Heart left ventricle (tissue), 13 donors: ENCODE results near the gene IL1R2.

Source experiments
- POLR2A ChIP-seq, 2 donors: fragments of 450-650 bp; IDR thresholded peaks; one replicate each; pipeline ENCODE4 v1.6.1; 2017; ENCODE audit warnings: antibody characterized with exemption in 2 of 2, mild to moderate bottlenecking in 2 of 2, moderate library complexity in 2 of 2
- TF ChIP-seq, protein P1 (sequence below), 12 donors: fragments of 200-600 bp; sonication (generic) in 4 of 12; IDR thresholded peaks; one replicate each; pipeline versions ENCODE4 v1.5.0 to v1.8.0; 2018 to 2022; ENCODE audit warnings: antibody characterized with exemption in 12 of 12, mild to moderate bottlenecking in 5 of 12
- donor health status: ischemic (EF 13 %, LVEDD 7.1; RV severe dilation, severe dysfunction).
- donor health status: DM: no; HTN: yes; CAD: no.
- donor health status: DM: no; HTN: no; CAD: no.
- donor health status: ischemic (EF 25% LVEDD 6.9; RV normal size, moderate dysfunction).
- donor health status: ischemic (EF 25% LVEDD 5.7; RV mildly dilated, moderate dysfunction).
- donor health status: ischemic (EF 35%, LVEDD 5.7; RV mildly dilated, moderate dysfunction).
- donor health status: nonischemic (EF 11% LVEDD 7.7; RV severe dilation, severe dysfunction).
- donor health status: DM: yes; HTN: yes; CAD: no.
- donor health status: PGD.
- donor health status: ischemic (EF 29% LVEDD 5.4; RV normal size, mild dysfunction).
- donor health status: nonischemic (EF 23%, LVEDD 6.1; RV moderate dilation, normal function).

DNA sequence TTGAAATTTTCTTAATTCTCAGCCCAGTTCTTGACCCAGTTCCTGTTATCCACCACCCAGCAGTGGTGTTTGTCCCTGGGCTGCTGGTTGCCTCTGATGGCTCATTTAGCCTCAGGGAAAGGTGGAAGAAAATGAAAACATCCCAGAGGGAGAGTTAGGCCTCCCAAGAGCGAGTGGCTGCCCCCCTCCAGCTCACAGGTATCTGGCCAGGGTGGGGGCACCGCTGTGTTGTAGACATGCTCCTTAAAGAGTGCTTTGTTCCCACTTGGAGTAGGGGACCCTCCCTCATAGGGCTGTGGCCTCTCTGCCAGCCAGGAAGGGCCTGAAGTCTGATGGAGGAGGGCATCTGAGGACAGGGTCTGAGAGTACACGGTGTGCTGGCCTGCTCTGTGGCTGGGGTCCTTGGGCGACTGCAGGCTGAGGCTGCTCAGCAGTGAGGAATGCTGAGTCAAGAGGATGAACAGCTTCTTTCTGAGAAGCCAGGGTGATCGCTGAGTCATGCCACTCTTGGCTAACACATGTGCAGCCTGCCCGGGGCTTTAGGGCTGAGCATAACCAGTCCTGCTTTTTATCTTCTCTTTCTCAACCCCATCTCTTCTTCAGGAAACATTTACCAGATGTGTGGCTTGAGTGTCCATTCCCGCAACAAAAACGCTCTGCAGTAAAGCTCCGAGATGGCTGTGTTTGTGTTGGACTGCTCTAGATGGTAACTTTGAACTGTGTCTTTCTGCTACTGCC, 72.3 kb downstream of the IL1R2 start:
- TF ChIP-seq, protein P1, sequence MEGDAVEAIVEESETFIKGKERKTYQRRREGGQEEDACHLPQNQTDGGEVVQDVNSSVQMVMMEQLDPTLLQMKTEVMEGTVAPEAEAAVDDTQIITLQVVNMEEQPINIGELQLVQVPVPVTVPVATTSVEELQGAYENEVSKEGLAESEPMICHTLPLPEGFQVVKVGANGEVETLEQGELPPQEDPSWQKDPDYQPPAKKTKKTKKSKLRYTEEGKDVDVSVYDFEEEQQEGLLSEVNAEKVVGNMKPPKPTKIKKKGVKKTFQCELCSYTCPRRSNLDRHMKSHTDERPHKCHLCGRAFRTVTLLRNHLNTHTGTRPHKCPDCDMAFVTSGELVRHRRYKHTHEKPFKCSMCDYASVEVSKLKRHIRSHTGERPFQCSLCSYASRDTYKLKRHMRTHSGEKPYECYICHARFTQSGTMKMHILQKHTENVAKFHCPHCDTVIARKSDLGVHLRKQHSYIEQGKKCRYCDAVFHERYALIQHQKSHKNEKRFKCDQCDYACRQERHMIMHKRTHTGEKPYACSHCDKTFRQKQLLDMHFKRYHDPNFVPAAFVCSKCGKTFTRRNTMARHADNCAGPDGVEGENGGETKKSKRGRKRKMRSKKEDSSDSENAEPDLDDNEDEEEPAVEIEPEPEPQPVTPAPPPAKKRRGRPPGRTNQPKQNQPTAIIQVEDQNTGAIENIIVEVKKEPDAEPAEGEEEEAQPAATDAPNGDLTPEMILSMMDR (IDR thresholded peaks at IDR 0.05) = no peak
- TF ChIP-seq POLR2A (IDR thresholded peaks at IDR 0.05) = no peak
